Vagina (tissue), 2 donors: ENCODE results near the gene CYSLTR2.

Experiments
- CTCF ChIP-seq, 3 experiments: fragments of 450-650 bp in 2 of 3; fragments of 200-600 bp in 1 of 3; sonication (generic) in 1 of 3; IDR thresholded peaks; one replicate each; pipeline ENCODE4 v1.5.1; 2017 to 2019; ENCODE audit warnings: antibody characterized with exemption in 3 of 3, mild to moderate bottlenecking in 2 of 3, moderate library complexity in 2 of 3
- POLR2A ChIP-seq, 2 donors: fragments of 450-650 bp; IDR thresholded peaks; one replicate each; pipeline ENCODE4 v1.6.1; 2017; ENCODE audit warnings: antibody characterized with exemption in 2 of 2, mild to moderate bottlenecking in 2 of 2, moderate library complexity in 2 of 2
- POLR2AphosphoS5 ChIP-seq, 2 donors: sonication (generic); formaldehyde crosslinking; IDR thresholded peaks; one replicate each; pipeline ENCODE4 v1.9.0; 2017; ENCODE audit warnings: antibody characterized with exemption in 2 of 2, mild to moderate bottlenecking in 2 of 2, low read depth in 1 of 2; ENCODE audit not compliant: insufficient read depth in 1 of 2

GRCh38 chr13:48675247-48675646 lies 21.5 kb downstream of the CYSLTR2 start:
- TF ChIP-seq CTCF (IDR thresholded peaks at IDR 0.05): no peak
- TF ChIP-seq POLR2A (IDR thresholded peaks at IDR 0.05): no peak
- TF ChIP-seq POLR2AphosphoS5 (IDR thresholded peaks at IDR 0.05; ENCODE audit: insufficient read depth in 1 of 2, low read depth in 1 of 2): no peak
